Coronary artery (tissue), 2 donors: ENCODE results near the gene SLC6A7.

Experiments used
- DNase-seq: peaks from one replicate; pipeline ENCODE4 v3.0.0-alpha.2; 2017; ENCODE audit warnings: low spot score
- H3K27ac ChIP-seq, 2 donors: fragments of 200-600 bp; sonication (generic); one replicate each; pipeline ENCODE4 v1.5.1; 2016 to 2019
- H3K4me3 ChIP-seq: fragments of 200-600 bp; sonication (generic); 2 replicates; pipeline ENCODE4 v1.5.1; 2016; ENCODE audit warnings: mild to moderate bottlenecking, moderate library complexity
- CTCF ChIP-seq: fragments of 200-600 bp; sonication (generic); IDR thresholded peaks from one replicate; pipeline ENCODE4 v1.5.1; 2019; ENCODE audit warnings: antibody characterized with exemption

SLC6A7 gene

GRCh38 chr5:150174285-150174684 lies 15.6 kb upstream of the SLC6A7 start:
- no peak for DNase-seq
- Histone ChIP-seq H3K27ac (no peak overlapping the region), H3K4me3 (no peak overlapping the region)
- no peak for TF ChIP-seq CTCF

DNA sequence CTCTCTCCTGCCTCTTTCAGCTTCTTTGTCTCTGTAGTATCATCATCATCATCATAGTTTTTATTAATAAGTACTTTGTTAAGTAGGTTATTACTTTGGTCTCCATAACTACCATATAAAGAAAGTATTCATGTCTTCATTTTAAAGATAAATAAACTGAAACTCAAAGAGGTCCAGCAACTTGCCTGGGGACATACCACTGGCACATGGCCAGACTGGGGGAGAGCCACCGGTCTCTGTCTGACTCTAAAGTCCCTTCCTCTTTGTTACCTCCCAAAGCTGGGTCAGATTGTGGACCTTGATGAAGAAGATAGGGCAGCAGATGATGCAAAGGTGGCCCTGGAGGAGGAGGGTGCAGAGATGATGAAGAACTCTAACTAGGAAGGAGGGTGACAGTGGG lies 14.8 kb upstream of the SLC6A7 start:
- no peak for DNase-seq
- TF ChIP-seq CTCF = no peak
- Histone ChIP-seq H3K27ac (peak overlapping the region; percentile 86 to 98), H3K4me3 (no peak overlapping the region)

- no peak for DNase-seq
- Histone ChIP-seq H3K4me3 (no peak overlapping the region), H3K27ac (peak overlapping the region; percentile 86 to 98)
- TF ChIP-seq CTCF = no peak
Observed at GRCh38 chr5:150175536-150175935, 14.3 kb upstream of the SLC6A7 start.

DNA sequence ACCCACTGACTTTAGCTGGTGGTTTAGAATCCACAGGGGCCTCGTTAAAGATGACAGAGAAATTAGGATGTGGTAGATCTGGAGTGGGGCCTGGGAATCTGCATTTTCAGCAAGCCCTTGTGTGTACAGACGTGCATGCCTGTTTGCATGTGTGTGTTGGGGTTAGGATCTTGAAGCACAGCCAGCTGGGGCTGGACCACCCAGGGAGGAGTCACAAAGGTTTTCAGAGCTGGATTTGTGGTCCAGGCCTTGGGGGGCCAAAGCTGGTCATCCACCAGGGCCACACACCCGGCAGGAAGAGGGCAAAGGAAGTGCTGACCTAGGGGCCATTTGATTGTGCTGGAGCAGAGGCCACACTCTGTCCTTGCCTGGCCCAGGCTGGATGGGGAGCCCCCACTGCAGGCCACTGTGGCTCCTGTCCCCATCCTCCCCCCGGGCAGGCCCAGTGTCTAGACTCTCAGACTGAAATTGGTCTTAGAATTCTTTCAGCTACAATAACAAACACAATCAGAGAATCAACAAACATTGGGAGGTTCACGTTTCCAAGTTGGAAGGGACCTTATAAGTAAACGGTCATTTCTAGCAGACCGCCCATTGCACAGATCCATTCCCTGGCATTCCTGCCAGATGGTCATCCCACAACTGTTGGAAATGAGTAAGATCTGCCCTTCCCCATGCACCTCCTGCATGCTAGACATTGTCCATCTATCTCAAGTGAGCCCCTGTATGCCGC lies 13.0 kb upstream of the SLC6A7 start:
- no peak for TF ChIP-seq CTCF
- H3K27ac ChIP-seq = peak overlapping the region; percentile 86 to 98
- no peak overlapping the region for H3K4me3 ChIP-seq
- no peak for DNase-seq

DNA sequence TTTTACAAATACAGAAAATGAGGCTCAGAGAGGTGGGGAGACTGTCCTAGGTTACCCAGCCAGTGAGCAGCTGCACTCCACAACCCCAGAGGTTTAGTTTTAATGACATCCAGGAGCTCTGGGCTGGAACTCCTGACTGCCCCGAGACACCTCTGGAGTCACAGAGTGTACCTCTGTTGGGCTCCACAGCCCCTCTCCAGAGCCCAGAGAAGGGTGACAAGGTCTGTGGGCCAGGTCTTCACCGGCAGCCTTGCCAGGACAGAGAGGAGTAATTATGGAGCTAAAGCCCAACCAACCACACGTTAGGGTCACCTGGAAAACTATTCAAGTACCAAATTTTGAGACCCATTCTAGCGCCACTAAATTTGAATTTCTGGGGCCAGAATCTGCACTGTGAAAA lies 12.1 kb upstream of the SLC6A7 start:
- Histone ChIP-seq H3K4me3 (no peak overlapping the region), H3K27ac (peak overlapping the region; percentile 86 to 98)
- DNase-seq = no peak
- no peak for TF ChIP-seq CTCF

DNA sequence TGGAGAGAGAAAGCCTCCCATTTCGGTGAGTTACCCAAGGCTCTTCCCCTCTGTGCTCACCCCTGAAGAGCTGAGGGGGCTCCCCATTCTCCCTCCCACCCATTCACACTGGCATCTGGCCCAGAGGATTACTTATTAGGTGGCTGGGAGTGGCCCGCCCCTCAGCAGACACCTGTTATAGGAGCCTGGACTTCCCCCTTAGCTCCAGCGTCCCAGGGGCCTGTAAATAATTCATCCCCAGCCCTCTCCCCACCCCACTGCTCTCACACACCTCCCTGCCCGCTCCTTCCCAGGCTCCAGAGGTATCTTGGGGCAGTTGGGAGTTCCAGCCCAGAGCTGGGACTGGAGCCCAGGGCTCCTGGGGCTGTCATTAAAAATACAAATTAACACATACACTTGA lies 11.6 kb upstream of the SLC6A7 start:
- DNase-seq = no peak
- Histone ChIP-seq H3K27ac (peak overlapping the region; percentile 86 to 98), H3K4me3 (no peak overlapping the region)
- TF ChIP-seq CTCF = no peak

- peak overlapping the region; percentile 86 to 98 for H3K27ac ChIP-seq
- no peak for TF ChIP-seq CTCF
- DNase-seq = no peak
Observed at GRCh38 chr5:150179019-150179620, 10.7 kb upstream of the SLC6A7 start.

More at GRCh38 chr5:150179019-150179620, 10.7 kb upstream of the SLC6A7 start:
- no peak overlapping the region for H3K4me3 ChIP-seq
